Lower lobe of right lung (tissue), 2 donors: Measurements from ENCODE around the gene H2AZ2. TPM values are rescaled to one million over a fixed set of nuclear protein-coding genes. Genes with fewer than 3 reads are reported as not detected.
"Not testable (repeated sequence)": the region's sequence is repeated elsewhere in the genome, so short reads cannot be mapped to it uniquely, and the experiment has no call there.

Experiments
- ATAC-seq, 2 donors: fragments of 200-7000 bp; cut with Tn5 transposase; one replicate each; pipeline ENCODE4 v1.9.1; 2020 to 2022; ENCODE audit warnings: mild to moderate bottlenecking in 2 of 2, moderate library complexity in 2 of 2
- DNase-seq: peaks from one replicate; pipeline ENCODE4 v3.0.0-alpha.2; 2020
- H3K27ac ChIP-seq: fragments of 200-600 bp; one replicate; pipeline ENCODE4 v1.8.0; 2022
- H3K27me3 ChIP-seq: fragments of 200-600 bp; one replicate; pipeline ENCODE4 v1.8.0; 2022; ENCODE audit warnings: low read depth
- H3K36me3 ChIP-seq: fragments of 200-600 bp; one replicate; pipeline ENCODE4 v1.8.0; 2022; ENCODE audit warnings: mild to moderate bottlenecking
- H3K4me1 ChIP-seq: fragments of 200-600 bp; one replicate; pipeline ENCODE4 v1.8.0; 2022
- H3K4me3 ChIP-seq: fragments of 200-600 bp; one replicate; pipeline ENCODE4 v1.8.0; 2022; ENCODE audit warnings: mild to moderate bottlenecking
- H3K9me3 ChIP-seq: fragments of 200-600 bp; one replicate; pipeline ENCODE4 v1.8.0; 2022
- intact Hi-C: fragments of 100-400 bp; cut with DNase I; formaldehyde crosslinking; loops from one replicate; pipeline ENCODE4 v1.11.0; 2022
- total RNA-seq: library from RNA; stranded (reverse); fragmentation: NEBNext Ultra II Directional; extraction: Animal tissue kit (Norgen Biotek cat#: 25700); gene quantifications from one replicate; pipeline ENCODE4 v1.2.1, GENCODE V29; 2021
- TF ChIP-seq, protein P1 (sequence below): fragments of 200-600 bp; IDR thresholded peaks from one replicate; pipeline ENCODE4 v1.8.0; 2022; ENCODE audit warnings: antibody characterized with exemption, mild to moderate bottlenecking
- donor health status: DM: no; HTN: yes; CAD: no; lungs with severe emphysema.

Gene H2AZ2
- total RNA-seq, 1 donor from 2014 or later, result 139 TPM

DNA sequence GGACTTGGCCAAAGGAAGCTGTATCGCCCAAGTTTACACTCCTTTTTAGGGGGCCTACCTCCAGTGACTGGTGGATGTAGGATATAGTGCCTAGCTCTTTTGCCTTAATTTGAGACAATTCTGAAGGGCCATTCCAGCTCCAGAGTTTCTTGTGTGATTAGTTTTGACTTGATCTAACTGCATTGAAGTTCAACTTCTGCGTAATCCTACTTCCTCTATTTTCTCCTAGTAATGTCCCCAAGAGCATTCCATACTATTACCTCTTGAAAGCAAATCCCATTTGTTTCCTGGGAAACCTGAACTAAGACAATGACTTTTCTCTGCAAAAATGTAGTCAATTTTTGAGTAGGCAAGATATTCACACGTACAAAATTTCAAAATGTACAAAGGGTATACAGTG, 4.7 kb upstream of the H2AZ2 start:
- H3K4me1 ChIP-seq, result peaks cover 5% of the 10 kb centered on the region
- intact Hi-C loops, result no loop called here
- DNase-seq (no peak), ATAC-seq (no peak)
- H3K27me3 ChIP-seq, result no peaks in the 10 kb centered on the region
- no peak overlapping the region for H3K4me3 ChIP-seq
- H3K36me3 ChIP-seq, result no peaks in the 10 kb centered on the region
- H3K27ac ChIP-seq, result no peak overlapping the region
- TF ChIP-seq, protein P1, sequence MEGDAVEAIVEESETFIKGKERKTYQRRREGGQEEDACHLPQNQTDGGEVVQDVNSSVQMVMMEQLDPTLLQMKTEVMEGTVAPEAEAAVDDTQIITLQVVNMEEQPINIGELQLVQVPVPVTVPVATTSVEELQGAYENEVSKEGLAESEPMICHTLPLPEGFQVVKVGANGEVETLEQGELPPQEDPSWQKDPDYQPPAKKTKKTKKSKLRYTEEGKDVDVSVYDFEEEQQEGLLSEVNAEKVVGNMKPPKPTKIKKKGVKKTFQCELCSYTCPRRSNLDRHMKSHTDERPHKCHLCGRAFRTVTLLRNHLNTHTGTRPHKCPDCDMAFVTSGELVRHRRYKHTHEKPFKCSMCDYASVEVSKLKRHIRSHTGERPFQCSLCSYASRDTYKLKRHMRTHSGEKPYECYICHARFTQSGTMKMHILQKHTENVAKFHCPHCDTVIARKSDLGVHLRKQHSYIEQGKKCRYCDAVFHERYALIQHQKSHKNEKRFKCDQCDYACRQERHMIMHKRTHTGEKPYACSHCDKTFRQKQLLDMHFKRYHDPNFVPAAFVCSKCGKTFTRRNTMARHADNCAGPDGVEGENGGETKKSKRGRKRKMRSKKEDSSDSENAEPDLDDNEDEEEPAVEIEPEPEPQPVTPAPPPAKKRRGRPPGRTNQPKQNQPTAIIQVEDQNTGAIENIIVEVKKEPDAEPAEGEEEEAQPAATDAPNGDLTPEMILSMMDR, result no peak
- no peaks in the 10 kb centered on the region for H3K9me3 ChIP-seq

DNA sequence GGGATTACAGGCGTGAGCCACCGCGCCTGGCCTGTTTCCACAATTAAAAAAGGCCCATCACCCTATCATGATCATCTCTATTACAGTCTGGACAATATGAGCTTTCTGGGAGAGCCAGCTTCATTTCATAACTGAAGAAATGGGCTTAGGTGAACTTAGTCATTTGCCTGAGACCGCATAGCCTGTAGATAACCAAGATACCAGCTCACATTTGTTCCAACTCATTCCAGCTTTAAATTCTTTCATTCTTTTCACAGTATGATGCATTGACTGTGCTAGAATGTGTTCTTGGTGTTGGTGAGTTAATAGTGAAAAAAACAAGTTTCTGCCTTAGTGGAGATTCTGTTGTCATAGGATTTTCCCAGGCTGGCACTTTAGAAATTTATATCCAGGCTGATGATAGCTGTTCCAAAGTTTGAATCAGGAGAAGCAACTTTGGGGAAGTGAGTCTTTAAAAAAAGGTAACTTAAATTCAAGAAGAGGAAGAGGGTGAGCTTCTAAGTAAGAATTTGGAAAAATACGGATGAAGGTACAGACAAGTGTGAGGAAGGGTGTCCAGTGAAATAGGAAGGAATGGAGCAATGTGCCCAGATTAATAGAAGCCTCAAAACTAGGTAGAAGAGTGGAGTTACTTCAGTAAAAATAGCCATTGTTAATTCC, 2.1 kb upstream of the H2AZ2 start:
- Histone ChIP-seq H3K4me1 (peaks cover 23% of the 10 kb centered on the region), H3K27ac (no peak overlapping the region), H3K4me3 (no peak overlapping the region), H3K9me3 (no peaks in the 10 kb centered on the region), H3K36me3 (no peaks in the 10 kb centered on the region), H3K27me3 (no peaks in the 10 kb centered on the region)
- intact Hi-C loops, result no loop called here
- DNase-seq (no peak), ATAC-seq (no peak)
- TF ChIP-seq, protein P1, result no peak

DNA sequence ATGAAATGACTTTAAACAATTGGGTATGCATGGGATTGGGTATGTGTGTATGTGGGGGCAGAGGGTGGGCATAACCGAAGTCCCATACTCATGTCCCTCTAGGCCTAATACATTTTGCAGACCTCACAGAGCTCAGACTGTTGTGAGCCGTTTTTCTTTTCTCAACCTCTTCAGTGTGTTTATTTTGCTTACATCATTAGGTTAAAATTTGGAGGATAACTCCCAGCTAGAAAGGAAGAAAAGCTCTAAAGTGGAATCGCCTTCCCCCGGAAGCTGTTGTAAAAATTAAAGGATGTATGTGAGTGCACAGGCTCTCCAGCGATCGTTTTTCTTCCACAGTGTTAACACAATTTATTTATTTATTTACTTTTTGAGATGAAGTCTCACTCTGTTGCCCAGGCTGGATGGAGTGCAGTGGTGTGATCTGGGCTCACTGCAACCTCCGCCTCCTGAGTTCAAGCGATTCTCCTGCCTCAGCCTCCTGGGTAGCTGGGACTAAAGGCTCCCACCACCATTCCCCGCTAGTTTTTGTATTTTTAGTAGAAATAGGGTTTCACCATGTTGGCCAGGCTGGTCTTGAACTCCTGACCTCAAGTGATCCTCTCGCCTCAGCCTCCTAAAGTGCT, 1.5 kb upstream of the H2AZ2 start:
- ATAC-seq, result no peak
- intact Hi-C loops, result no loop called here
- Histone ChIP-seq H3K36me3 (no peaks in the 10 kb centered on the region), H3K4me3 (peak overlapping the region; percentile 68), H3K27ac (peak overlapping the region; percentile 98), H3K4me1 (peaks cover 27% of the 10 kb centered on the region), H3K9me3 (no peaks in the 10 kb centered on the region), H3K27me3 (no peaks in the 10 kb centered on the region)
- TF ChIP-seq, protein P1, result no peak
- DNase-seq, result no peak

DNA sequence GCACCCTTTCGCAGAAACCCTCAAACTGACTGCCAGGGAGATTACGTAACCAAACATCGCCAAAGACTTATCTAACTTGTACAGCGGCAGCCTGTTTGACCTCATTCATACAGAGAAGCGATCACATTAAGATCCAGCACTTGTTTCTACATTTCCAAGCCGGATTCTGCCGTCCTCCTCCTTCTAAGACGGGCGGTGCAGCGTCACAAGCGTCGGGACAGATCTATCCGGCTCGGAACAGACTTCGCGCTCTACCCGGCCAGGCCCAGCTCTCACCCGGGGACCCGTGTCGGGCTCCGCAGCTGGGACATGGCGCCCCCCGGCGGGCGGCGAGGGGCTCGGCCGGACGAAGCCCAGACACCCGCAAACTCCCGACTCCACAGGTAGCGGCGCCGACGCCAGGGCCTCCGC, 373 bp downstream of the H2AZ2 start:
- H3K27me3 ChIP-seq, result no peaks in the 10 kb centered on the region
- peak overlapping the region; percentile 68 for H3K4me3 ChIP-seq
- no peaks in the 10 kb centered on the region for H3K36me3 ChIP-seq
- peak; percentile 91 for DNase-seq
- H3K9me3 ChIP-seq, result no peaks in the 10 kb centered on the region
- peaks cover 34% of the 10 kb centered on the region for H3K4me1 ChIP-seq
- peak overlapping the region; percentile 98 for H3K27ac ChIP-seq
- peak; percentile 82 to 90 for ATAC-seq
- intact Hi-C loops, result no loop called here
- TF ChIP-seq, protein P1, result peak; percentile 85

DNA sequence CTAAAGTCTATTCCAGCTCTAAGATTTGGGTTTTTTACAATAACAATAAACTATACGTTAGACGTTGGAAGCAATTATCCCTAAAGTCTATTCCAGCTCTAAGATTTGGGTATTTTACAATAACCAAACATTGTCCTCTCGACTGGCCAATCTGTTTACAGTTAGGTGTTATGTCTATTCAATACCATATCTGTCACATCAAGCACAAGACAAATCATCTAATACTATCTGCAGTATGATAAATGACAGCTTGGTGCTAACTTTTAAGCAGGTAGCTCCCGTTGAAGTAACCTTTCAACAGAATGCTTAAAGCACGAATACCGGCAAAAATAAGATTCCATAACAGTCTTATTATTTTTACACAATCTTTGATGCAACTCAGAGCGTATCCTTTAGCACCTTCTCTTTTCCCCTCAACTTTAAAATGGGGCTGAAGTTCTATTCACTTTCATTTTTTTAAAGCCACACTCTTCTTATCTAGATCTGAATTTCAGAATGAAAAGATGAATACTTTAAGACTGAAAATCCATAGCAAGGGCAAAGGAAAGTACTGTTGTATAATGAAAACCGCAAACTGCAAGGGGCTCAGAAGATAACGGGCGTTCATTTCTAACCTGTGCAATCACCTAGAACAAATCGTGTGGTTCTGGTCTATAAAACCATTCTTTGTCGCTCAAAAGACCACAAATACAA, 925 bp downstream of the H2AZ2 start:
- intact Hi-C loops, result no loop called here
- ATAC-seq (no peak), DNase-seq (no peak)
- Histone ChIP-seq H3K36me3 (no peaks in the 10 kb centered on the region), H3K27me3 (no peaks in the 10 kb centered on the region), H3K4me3 (peak overlapping the region; percentile 68), H3K27ac (peak overlapping the region; percentile 98), H3K9me3 (no peaks in the 10 kb centered on the region), H3K4me1 (peaks cover 40% of the 10 kb centered on the region)
- TF ChIP-seq, protein P1, result no peak

DNA sequence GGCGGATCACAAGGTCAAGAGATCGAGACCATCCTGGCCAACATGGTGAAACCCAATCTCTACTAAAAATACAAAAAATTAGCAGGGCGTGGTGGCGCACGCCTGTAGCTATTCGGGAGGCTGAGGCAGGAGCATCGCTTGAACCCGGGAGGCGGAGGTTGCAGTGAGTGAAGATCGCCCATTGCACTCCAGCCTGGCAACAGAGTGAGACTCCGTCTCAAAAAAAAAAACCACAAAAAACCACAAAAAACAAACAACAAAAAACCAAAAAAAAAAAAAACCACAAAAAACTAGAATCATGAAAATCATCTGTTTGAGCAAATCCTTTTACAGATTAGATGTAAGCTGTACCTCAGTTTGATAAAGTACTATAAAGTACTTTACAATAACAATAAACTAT, 1.5 kb downstream of the H2AZ2 start:
- ATAC-seq, intact Hi-C loops: not testable (repeated sequence)
- peaks cover 44% of the 10 kb centered on the region for H3K4me1 ChIP-seq

More for the DNA sequence above, 1.5 kb downstream of the H2AZ2 start:
- H3K27me3 ChIP-seq, H3K9me3 ChIP-seq, H3K36me3 ChIP-seq, DNase-seq: not testable (repeated sequence)
- Histone ChIP-seq H3K27ac (peak overlapping the region; percentile 98), H3K4me3 (peak overlapping the region; percentile 68)
